Esophagus muscularis mucosa (tissue), 4 donors: ENCODE measurements around the gene TOX2. TPM values are rescaled to one million over a fixed set of nuclear protein-coding genes. Genes with fewer than 3 reads are reported as not detected.

Source experiments
- DNase-seq: peaks from one replicate; pipeline ENCODE4 v3.0.0-alpha.2; 2017; ENCODE audit errors: extremely low spot score
- H3K27ac ChIP-seq, 4 donors: fragments of 200-600 bp; sonication (generic); replicated peaks in 1 of 4; 1 replicate in 3 of 4; 2 replicates in 1 of 4; pipeline ENCODE4 v1.5.1; 2016 to 2019; ENCODE audit warnings: mild to moderate bottlenecking in 1 of 4
- H3K27me3 ChIP-seq, 4 donors: fragments of 200-600 bp; sonication (generic); one replicate each; pipeline versions ENCODE4 v1.5.1 to v1.6.0; 2016 to 2019
- H3K36me3 ChIP-seq, 4 donors: fragments of 200-600 bp; sonication (generic); one replicate each; pipeline ENCODE4 v1.5.1; 2016 to 2019
- H3K4me1 ChIP-seq, 4 donors: fragments of 200-600 bp; sonication (generic); one replicate each; pipeline ENCODE4 v1.5.1; 2016 to 2019
- H3K4me3 ChIP-seq, 4 donors: fragments of 200-600 bp; sonication (generic); 1 replicate in 2 of 4; 2 replicates in 2 of 4; pipeline ENCODE4 v1.5.1; 2016 to 2019; ENCODE audit warnings: mild to moderate bottlenecking in 4 of 4, moderate library complexity in 1 of 4
- H3K9me3 ChIP-seq, 4 donors: fragments of 200-600 bp; sonication (generic); 1 replicate in 3 of 4; 2 replicates in 1 of 4; pipeline ENCODE4 v1.5.1; 2016 to 2019
- EP300 ChIP-seq: sonication (generic); formaldehyde crosslinking; IDR thresholded peaks from one replicate; pipeline ENCODE4 v1.6.1; 2017; ENCODE audit warnings: antibody characterized with exemption
- POLR2A ChIP-seq: fragments of 450-650 bp; IDR thresholded peaks from one replicate; pipeline ENCODE4 v1.6.1; 2017; ENCODE audit warnings: antibody characterized with exemption, moderate library complexity, mild to moderate bottlenecking, low read depth
- POLR2AphosphoS5 ChIP-seq, 2 donors: sonication (generic); formaldehyde crosslinking; IDR thresholded peaks; one replicate each; pipeline ENCODE4 v1.6.1; 2017; ENCODE audit warnings: antibody characterized with exemption in 2 of 2
- WGBS: methylation state at CpG from one replicate; pipeline ENCODE4 v1.1.5; 2018; 5-methylcytosine and 5-hydroxymethylcytosine counted together
- intact Hi-C: fragments of 100-400 bp; cut with DNase I; formaldehyde crosslinking; loops from one replicate; pipeline ENCODE4 v1.15.1; 2023
- total RNA-seq, 4 donors: library from RNA; depleted of rRNA; stranded (reverse); fragments of >200 nt; gene quantifications; one replicate each; pipeline versions ENCODE4 v1.1.0 to v1.2.1, GENCODE V29; 2016
- TF ChIP-seq, protein P1 (sequence below), 3 experiments: fragments of 200-600 bp in 2 of 3; fragments of 450-650 bp in 1 of 3; sonication (generic) in 2 of 3; IDR thresholded peaks; one replicate each; pipeline ENCODE4 v1.5.1; 2017 to 2019; ENCODE audit warnings: antibody characterized with exemption in 3 of 3, mild to moderate bottlenecking in 2 of 3, moderate library complexity in 1 of 3

TOX2 gene, protein sequence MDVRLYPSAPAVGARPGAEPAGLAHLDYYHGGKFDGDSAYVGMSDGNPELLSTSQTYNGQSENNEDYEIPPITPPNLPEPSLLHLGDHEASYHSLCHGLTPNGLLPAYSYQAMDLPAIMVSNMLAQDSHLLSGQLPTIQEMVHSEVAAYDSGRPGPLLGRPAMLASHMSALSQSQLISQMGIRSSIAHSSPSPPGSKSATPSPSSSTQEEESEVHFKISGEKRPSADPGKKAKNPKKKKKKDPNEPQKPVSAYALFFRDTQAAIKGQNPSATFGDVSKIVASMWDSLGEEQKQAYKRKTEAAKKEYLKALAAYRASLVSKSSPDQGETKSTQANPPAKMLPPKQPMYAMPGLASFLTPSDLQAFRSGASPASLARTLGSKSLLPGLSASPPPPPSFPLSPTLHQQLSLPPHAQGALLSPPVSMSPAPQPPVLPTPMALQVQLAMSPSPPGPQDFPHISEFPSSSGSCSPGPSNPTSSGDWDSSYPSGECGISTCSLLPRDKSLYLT
- total RNA-seq = 10 to 100 TPM; 19.4 to 39.5 (median 32.8) TPM

DNA sequence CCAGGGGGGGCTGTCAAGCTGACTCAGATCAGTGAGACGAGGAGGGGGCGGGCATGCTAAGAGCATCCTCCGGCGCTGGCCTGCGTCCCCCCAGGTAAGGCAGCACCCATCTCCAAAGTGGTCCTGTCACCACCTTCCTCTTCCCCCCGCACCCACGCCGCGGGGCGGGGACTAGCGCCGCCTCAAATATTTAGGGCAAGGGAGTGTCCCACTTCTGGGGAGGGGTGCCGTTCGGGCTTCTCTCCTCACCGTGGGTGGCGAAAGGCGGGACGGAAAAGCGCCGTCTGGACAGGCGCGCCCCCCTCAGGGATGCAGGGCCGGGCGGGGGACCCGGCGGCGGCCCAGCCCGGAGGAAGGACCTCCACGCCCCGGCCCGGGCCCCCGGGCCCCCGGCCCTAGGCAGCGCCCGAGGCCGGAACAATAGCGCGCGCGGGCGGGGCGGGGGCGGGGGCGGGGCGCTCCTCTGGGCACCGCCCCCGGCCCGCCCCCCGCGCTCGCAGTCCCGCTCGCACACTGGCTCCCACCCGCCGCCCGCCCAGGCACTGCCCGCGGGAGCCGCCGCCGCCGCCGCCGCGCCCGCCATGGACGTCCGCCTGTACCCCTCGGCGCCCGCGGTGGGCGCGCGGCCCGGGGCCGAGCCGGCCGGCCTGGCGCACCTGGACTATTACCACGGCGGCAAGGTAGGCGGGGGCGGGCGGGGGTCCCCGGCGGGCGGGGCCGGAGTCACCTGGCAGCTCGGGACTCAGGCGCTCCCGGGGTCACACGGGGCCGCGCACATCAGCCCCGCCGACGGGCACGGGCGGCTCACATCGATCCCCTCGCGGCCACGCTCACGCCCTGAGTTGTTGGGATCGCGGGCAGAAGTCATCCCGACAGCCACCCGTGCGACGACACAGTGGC lies at the start of gene TOX2:
Gene TOX2, plus strand, starts transcription at position 542 of the 900 bp plus-strand sequence. Its CDS starts 40 bp downstream, at position 582.
- H3K27ac ChIP-seq = peak within 1 kb of the TSS; percentile 76 to 83 (median 80)
- TF ChIP-seq, protein P1, sequence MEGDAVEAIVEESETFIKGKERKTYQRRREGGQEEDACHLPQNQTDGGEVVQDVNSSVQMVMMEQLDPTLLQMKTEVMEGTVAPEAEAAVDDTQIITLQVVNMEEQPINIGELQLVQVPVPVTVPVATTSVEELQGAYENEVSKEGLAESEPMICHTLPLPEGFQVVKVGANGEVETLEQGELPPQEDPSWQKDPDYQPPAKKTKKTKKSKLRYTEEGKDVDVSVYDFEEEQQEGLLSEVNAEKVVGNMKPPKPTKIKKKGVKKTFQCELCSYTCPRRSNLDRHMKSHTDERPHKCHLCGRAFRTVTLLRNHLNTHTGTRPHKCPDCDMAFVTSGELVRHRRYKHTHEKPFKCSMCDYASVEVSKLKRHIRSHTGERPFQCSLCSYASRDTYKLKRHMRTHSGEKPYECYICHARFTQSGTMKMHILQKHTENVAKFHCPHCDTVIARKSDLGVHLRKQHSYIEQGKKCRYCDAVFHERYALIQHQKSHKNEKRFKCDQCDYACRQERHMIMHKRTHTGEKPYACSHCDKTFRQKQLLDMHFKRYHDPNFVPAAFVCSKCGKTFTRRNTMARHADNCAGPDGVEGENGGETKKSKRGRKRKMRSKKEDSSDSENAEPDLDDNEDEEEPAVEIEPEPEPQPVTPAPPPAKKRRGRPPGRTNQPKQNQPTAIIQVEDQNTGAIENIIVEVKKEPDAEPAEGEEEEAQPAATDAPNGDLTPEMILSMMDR (IDR thresholded peaks at IDR 0.05) = no peak
- TF ChIP-seq POLR2AphosphoS5 (IDR thresholded peaks at IDR 0.05) (peak in 1 of 2 donors; percentile 18), POLR2A (no peak), EP300 (no peak)
- H3K27me3 ChIP-seq = peaks cover 0 to 28% (median 0%) of the 10 kb centered on the region in 4 donors
- peaks cover 0 to 22% (median 21%) of the 10 kb centered on the region in 4 donors for H3K9me3 ChIP-seq
- intact Hi-C loops = loop anchor here (10.0 kb wide), 1 partner anchor 160 kb away; no protein-coding TSS in a partner anchor
- peak within 1 kb of the TSS; percentile 63 to 80 (median 68) for H3K4me3 ChIP-seq
- no peak for DNase-seq
- H3K36me3 ChIP-seq = no peaks in the 10 kb centered on the region
- peaks cover 5 to 45% (median 30%) of the 10 kb centered on the region in 4 donors for H3K4me1 ChIP-seq
- 3% methylated on average over 32 of the region's 111 CpGs for WGBS

DNA sequence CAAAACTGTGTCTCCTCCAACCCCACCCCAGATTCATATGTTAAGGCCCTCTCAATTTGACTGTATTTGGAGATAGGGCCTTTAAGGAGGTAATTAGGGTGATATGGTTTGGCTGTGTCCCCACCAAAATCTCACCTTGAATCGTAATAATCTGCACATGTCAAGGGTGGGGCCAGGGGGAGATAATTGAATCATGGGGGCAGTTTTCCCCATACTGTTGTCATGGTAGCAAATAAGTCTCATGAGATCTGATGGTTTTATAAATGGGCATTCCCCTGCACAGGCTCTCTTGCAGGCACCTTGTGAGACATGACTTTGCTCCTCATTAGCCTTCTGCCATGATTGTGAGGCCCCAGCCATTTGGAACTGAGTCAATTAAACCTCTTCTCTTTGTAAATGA lies 46.6 kb upstream of the TOX2 start:
- no peaks in the 10 kb centered on the region for H3K9me3 ChIP-seq
- no peaks in the 10 kb centered on the region for H3K36me3 ChIP-seq
- WGBS = 95% methylated on average over 1 of the region's 1 CpG
- H3K27ac ChIP-seq = no peak overlapping the region
- intact Hi-C loops = no loop called here
- no peak overlapping the region for H3K4me3 ChIP-seq
- no peak for DNase-seq
- peaks cover 0 to 34% (median 18%) of the 10 kb centered on the region in 4 donors for H3K4me1 ChIP-seq
- TF ChIP-seq EP300 (no peak), POLR2A (no peak), POLR2AphosphoS5 (IDR thresholded peaks at IDR 0.05) (no peak)
- TF ChIP-seq, protein P1 (IDR thresholded peaks at IDR 0.05) = no peak
- no peaks in the 10 kb centered on the region for H3K27me3 ChIP-seq

DNA sequence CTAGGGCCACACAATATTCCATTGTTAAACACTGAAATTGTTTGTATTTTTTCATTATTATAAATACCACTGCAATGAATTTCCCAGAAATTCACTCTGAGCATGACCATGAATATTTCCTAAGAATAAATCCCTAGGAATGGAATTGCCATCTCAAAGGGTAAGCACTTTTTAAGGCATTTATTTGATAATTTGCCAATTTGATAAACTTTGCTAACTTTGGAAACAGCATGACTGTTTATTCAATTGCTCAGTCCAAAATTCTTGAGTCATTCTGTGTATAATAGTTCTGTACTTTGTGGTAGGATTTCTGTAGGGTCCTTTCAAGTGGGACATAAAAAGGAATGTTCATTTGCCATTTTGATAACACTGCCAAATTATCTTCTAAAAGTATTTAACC lies 44.2 kb upstream of the TOX2 start:
- H3K4me3 ChIP-seq = no peak overlapping the region
- no peak overlapping the region for H3K27ac ChIP-seq
- H3K36me3 ChIP-seq = no peaks in the 10 kb centered on the region
- no peaks in the 10 kb centered on the region for H3K27me3 ChIP-seq
- H3K9me3 ChIP-seq = no peaks in the 10 kb centered on the region
- H3K4me1 ChIP-seq = peaks cover 0 to 11% (median 1%) of the 10 kb centered on the region in 4 donors
- no peak for DNase-seq
- TF ChIP-seq POLR2AphosphoS5 (IDR thresholded peaks at IDR 0.05) = no peak
- TF ChIP-seq, protein P1 (IDR thresholded peaks at IDR 0.05) = no peak
- TF ChIP-seq EP300 = no peak
- TF ChIP-seq POLR2A = no peak
- intact Hi-C loops = no loop called here

DNA sequence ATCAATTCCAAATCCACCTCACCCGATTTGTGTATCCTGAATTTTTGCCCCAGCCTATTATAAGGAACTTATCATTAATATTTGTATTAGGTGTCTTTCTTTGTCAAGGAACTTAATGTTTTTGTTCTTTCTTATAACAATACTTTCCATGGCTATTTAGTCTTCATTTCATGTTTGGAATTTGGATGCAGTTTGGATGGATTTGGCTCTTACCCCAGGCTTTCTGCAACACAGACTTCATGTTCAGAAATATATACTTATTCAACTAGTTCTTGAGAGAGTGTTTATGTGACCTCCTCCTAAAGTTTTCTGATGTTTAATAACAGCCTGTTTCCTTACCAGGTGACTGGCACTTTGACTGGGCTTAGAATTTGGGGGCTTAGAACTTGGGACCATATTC lies 35.9 kb upstream of the TOX2 start:
- Histone ChIP-seq H3K27me3 (no peaks in the 10 kb centered on the region), H3K4me3 (no peak overlapping the region), H3K27ac (peak overlapping the region in 3 of 4 donors; percentile 39 to 54 (median 39)), H3K36me3 (no peaks in the 10 kb centered on the region), H3K4me1 (peaks cover 0 to 14% (median 8%) of the 10 kb centered on the region in 4 donors), H3K9me3 (peaks cover 0 to 3% (median 0%) of the 10 kb centered on the region in 4 donors)
- TF ChIP-seq POLR2A = no peak
- TF ChIP-seq, protein P1 (IDR thresholded peaks at IDR 0.05) = no peak
- TF ChIP-seq EP300 = no peak
- no peak for TF ChIP-seq POLR2AphosphoS5 (IDR thresholded peaks at IDR 0.05)
- 34% methylated on average over 1 of the region's 1 CpG for WGBS
- intact Hi-C loops = no loop called here
- no peak for DNase-seq
